GM12892 (cell line): ENCODE measurements around the gene CCDC124.

Experiments used
- POLR2A ChIP-seq: IDR thresholded peaks from 2 replicates; pipeline ENCODE4 v1.6.1; 2011; ENCODE audit warnings: low read depth, low read length, control low read depth
- POLR2AphosphoS5 ChIP-seq: IDR thresholded peaks from 2 replicates; pipeline ENCODE4 v1.6.1; 2011; ENCODE audit warnings: low read depth, low read length, control low read depth

DNA sequence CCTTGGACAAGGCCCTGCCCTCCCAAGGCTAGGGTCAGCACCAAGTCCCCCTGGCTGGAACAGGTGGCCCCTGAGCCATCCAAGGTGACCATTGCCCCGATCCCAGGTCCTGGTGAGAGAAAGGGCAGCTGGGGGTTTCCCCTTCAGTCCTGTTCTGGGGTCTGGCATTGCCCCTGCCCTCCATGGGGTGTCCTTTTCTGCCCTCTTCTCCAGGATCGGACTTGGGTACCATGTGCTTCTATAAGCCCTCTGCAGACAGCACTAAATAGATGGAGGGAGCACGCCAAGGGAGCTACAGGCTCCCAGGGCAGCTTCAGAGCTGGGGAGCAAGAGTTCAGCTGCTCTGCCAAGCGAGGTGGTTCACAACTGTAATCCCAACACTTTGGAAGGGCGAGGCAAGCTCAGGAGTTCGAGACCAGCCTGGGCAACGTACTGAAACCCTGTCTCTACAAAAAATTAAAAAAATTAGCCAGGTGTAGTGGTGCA is 20.5 kb downstream of the CCDC124 start:
- TF ChIP-seq POLR2AphosphoS5 (no peak), POLR2A (no peak)
